OCI-LY1 (cell line): ENCODE measurements around the gene SP110.

Source experiments
- H2AFZ ChIP-seq: fragments of 200-600 bp; sonication (generic), shearing (Covaris generic); 2 replicates; pipeline ENCODE4 v1.6.0; 2014; ENCODE audit warnings: antibody characterized with exemption, mild to moderate bottlenecking, low read length
- H3F3A ChIP-seq: fragments of 200-600 bp; sonication (generic), shearing (Covaris generic); 2 replicates; pipeline ENCODE4 v1.6.0; 2014; ENCODE audit warnings: mild to moderate bottlenecking, antibody characterized with exemption, low read length, moderate library complexity; ENCODE audit not compliant: insufficient read depth
- H3K27ac ChIP-seq: fragments of 200-600 bp; sonication (generic); 2 replicates; pipeline ENCODE4 v1.5.1; 2014; ENCODE audit warnings: low read length, mixed run types, mild to moderate bottlenecking, low read depth; ENCODE audit not compliant: poor library complexity, severe bottlenecking
- H3K27me3 ChIP-seq: fragments of 200-600 bp; sonication (generic); 2 replicates; pipeline ENCODE4 v1.6.0; 2014; ENCODE audit warnings: antibody characterized with exemption, mild to moderate bottlenecking, low read length, moderate library complexity; ENCODE audit not compliant: insufficient read depth
- H3K36me3 ChIP-seq: fragments of 200-600 bp; sonication (generic); 2 replicates; pipeline ENCODE4 v1.6.1; 2014; ENCODE audit warnings: mild to moderate bottlenecking, antibody characterized with exemption, low read length, moderate library complexity, mixed read lengths; ENCODE audit not compliant: insufficient read depth
- H3K4me1 ChIP-seq: fragments of 200-600 bp; sonication (generic); 2 replicates; pipeline ENCODE4 v1.5.1; 2014; ENCODE audit warnings: mild to moderate bottlenecking, low read length, moderate library complexity; ENCODE audit not compliant: insufficient read depth, severe bottlenecking
- H3K4me2 ChIP-seq: fragments of 200-600 bp; sonication (generic), shearing (Covaris generic); 2 replicates; pipeline ENCODE4 v1.6.1; 2014; ENCODE audit warnings: low read length
- H3K4me3 ChIP-seq: fragments of 200-600 bp; sonication (generic); 2 replicates; pipeline ENCODE4 v1.5.1; 2014; ENCODE audit warnings: low read length, low read depth, mild to moderate bottlenecking, mixed read lengths; ENCODE audit not compliant: poor library complexity, severe bottlenecking
- H3K79me2 ChIP-seq: fragments of 200-600 bp; shearing (Covaris generic); 2 replicates; pipeline ENCODE4 v1.6.1; 2016; ENCODE audit warnings: mixed run types, low read length, mixed read lengths; ENCODE audit not compliant: insufficient read depth
- H3K9ac ChIP-seq: fragments of 200-600 bp; sonication (generic), shearing (Covaris generic); 2 replicates; pipeline ENCODE4 v1.6.1; 2014; ENCODE audit warnings: mild to moderate bottlenecking, low read length, mixed read lengths
- H3K9me2 ChIP-seq: fragments of 200-600 bp; sonication (generic), shearing (Covaris generic); 2 replicates; pipeline ENCODE4 v1.6.1; 2014; ENCODE audit warnings: low read depth, mild to moderate bottlenecking, low read length, mixed read lengths
- H3K9me3 ChIP-seq: fragments of 200-600 bp; shearing (Covaris generic); 2 replicates; pipeline ENCODE4 v1.6.1; 2014; ENCODE audit warnings: low read length, mixed read lengths
- H4K20me1 ChIP-seq: fragments of 200-600 bp; sonication (generic), shearing (Covaris generic); 2 replicates; pipeline ENCODE4 v1.6.0; 2016; ENCODE audit warnings: mild to moderate bottlenecking, low read length; ENCODE audit not compliant: insufficient read depth
- EZH2 ChIP-seq: fragments of 200-600 bp; sonication (generic), shearing (Covaris generic); IDR thresholded peaks from 2 replicates; pipeline ENCODE4 v1.8.0; 2017; ENCODE audit warnings: borderline replicate concordance, mixed run types, mild to moderate bottlenecking, antibody characterized with exemption, low read length, moderate library complexity, mixed read lengths
- TF ChIP-seq, protein P1 (sequence below): fragments of 200-600 bp; sonication (generic), shearing (Covaris generic); IDR thresholded peaks from 2 replicates; pipeline ENCODE4 v1.5.1; 2017; ENCODE audit warnings: mild to moderate bottlenecking, antibody characterized with exemption, low read length, moderate library complexity, mixed read lengths

The SP110 gene

DNA sequence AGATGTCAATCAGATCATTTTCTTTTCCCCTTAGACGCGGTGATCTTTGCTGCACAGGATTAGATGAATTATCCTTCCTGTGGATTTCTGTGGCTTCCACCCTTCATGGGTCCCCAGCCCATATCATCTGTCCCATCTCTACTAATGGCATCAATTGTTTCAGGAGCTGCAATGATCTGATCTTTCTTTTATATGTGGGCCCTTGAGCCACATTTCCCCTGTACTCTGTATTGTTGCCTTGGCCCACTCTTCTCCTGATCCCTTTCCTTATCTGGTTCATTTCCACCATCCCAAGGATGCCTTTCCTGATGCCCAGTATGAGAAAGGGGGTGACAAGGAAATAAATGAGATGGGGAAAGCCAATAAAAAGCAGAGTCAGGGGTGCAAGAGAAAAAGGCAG, 30.4 kb upstream of the SP110 start:
- Histone ChIP-seq H3K27me3 (no peaks in the 10 kb centered on the region), H3F3A (no peaks in the 10 kb centered on the region), H4K20me1 (no peaks in the 10 kb centered on the region), H3K9me2 (no peaks in the 10 kb centered on the region), H3K4me3 (no peak overlapping the region), H3K9me3 (no peaks in the 10 kb centered on the region), H2AFZ (no peak overlapping the region), H3K4me1 (no peaks in the 10 kb centered on the region), H3K9ac (no peak overlapping the region), H3K36me3 (no peaks in the 10 kb centered on the region; the same call in 1 of the 2 replicates), H3K79me2 (no peaks in the 10 kb centered on the region), H3K27ac (no peak overlapping the region), H3K4me2 (no peak overlapping the region)
- TF ChIP-seq EZH2: no peak
- TF ChIP-seq, protein P1, sequence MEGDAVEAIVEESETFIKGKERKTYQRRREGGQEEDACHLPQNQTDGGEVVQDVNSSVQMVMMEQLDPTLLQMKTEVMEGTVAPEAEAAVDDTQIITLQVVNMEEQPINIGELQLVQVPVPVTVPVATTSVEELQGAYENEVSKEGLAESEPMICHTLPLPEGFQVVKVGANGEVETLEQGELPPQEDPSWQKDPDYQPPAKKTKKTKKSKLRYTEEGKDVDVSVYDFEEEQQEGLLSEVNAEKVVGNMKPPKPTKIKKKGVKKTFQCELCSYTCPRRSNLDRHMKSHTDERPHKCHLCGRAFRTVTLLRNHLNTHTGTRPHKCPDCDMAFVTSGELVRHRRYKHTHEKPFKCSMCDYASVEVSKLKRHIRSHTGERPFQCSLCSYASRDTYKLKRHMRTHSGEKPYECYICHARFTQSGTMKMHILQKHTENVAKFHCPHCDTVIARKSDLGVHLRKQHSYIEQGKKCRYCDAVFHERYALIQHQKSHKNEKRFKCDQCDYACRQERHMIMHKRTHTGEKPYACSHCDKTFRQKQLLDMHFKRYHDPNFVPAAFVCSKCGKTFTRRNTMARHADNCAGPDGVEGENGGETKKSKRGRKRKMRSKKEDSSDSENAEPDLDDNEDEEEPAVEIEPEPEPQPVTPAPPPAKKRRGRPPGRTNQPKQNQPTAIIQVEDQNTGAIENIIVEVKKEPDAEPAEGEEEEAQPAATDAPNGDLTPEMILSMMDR: no peak

DNA sequence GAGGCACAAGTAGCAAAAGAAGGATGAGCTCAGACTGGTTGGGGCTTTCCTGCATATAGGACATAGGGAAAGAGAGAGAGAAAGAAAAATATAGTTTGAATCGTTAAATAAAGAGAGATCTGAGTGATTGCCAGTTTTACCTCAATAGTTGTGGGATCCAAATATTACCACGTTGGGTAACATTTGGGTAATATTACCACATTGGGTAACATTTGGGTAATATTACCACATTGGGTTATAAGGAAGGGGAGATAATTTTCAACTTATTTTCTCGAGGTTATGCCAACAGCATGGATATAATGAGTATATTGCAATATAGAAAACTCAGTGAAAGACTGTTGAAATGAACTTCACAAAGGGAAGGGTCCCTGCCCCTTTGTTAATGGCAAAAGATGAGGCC, 26.4 kb upstream of the SP110 start:
- no peak overlapping the region for H3K27ac ChIP-seq
- no peak overlapping the region for H3K4me2 ChIP-seq
- no peaks in the 10 kb centered on the region for H3K27me3 ChIP-seq
- TF ChIP-seq, protein P1: no peak
- no peak for TF ChIP-seq EZH2
- H3F3A ChIP-seq: no peaks in the 10 kb centered on the region
- no peaks in the 10 kb centered on the region for H3K4me1 ChIP-seq
- no peak overlapping the region for H3K9ac ChIP-seq
- no peaks in the 10 kb centered on the region for H3K79me2 ChIP-seq
- no peaks in the 10 kb centered on the region for H3K9me3 ChIP-seq
- H4K20me1 ChIP-seq: no peaks in the 10 kb centered on the region
- H3K36me3 ChIP-seq: no peaks in the 10 kb centered on the region
- no peak overlapping the region for H3K4me3 ChIP-seq
- H3K9me2 ChIP-seq: no peaks in the 10 kb centered on the region
- H2AFZ ChIP-seq: no peak overlapping the region

DNA sequence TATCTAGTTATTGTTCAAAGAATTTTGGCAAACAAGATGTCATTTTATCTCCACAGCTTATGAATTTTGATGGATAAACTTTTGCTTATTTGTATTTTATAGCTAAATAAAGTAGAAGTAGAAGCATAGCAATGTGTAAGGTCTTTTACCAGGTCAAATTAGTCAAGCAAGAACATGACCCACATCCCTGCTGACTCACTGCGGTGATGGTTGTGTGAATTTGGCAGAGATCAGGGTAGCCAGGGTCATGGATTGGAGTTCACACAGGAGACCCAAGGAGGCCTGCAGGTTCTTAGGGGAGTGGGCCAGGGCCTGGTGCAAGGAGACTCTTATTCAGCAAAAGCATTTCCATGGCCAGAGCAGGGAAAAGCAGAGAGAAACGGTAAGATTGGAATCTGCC, 24.4 kb upstream of the SP110 start:
- H3K79me2 ChIP-seq: no peaks in the 10 kb centered on the region
- H3K4me2 ChIP-seq: no peak overlapping the region
- TF ChIP-seq, protein P1: no peak
- no peak for TF ChIP-seq EZH2
- H3F3A ChIP-seq: no peaks in the 10 kb centered on the region
- H3K9ac ChIP-seq: no peak overlapping the region
- H3K9me3 ChIP-seq: peaks cover 9% of the 10 kb centered on the region
- H3K27me3 ChIP-seq: no peaks in the 10 kb centered on the region
- H3K4me3 ChIP-seq: no peak overlapping the region
- no peaks in the 10 kb centered on the region for H3K9me2 ChIP-seq
- no peak overlapping the region for H2AFZ ChIP-seq
- no peak overlapping the region for H3K27ac ChIP-seq
- peaks cover 19% of the 10 kb centered on the region for H3K36me3 ChIP-seq
- no peaks in the 10 kb centered on the region for H3K4me1 ChIP-seq
- no peaks in the 10 kb centered on the region for H4K20me1 ChIP-seq
